ENCODE measurements around the gene LILRB1. TPM values are rescaled to one million over a fixed set of nuclear protein-coding genes. Genes with fewer than 3 reads are reported as not detected.
A peak's percentile ranks its signal among the peaks of the same experiment; 100 is the strongest.
"Not testable (repeated sequence)": the region's sequence is repeated elsewhere in the genome, so short reads cannot be mapped to it uniquely, and the experiment has no call there.

The LILRB1 gene
- total RNA-seq: 1 to 10 TPM; 1.4 to 5.0 (median 2.7) TPM

- H3K9me3 ChIP-seq: peaks cover 0 to 12% (median 3%) of the 10 kb centered on the region in 4 donors
- H3K4me1 ChIP-seq; DNase-seq (ENCODE audit: extremely low spot score); intact Hi-C loops (cut with DNase I); H3K27ac ChIP-seq (replicated peaks in 1 of 4); H3K36me3 ChIP-seq: not testable (repeated sequence)
- 62% methylated on average over 9 of the region's 9 CpGs for WGBS
- H3K4me3 ChIP-seq: peak within 1 kb of the TSS in 2 of 4 donors; percentile 16 to 30
- peaks cover 0 to 78% (median 0%) of the 10 kb centered on the region in 4 donors for H3K27me3 ChIP-seq
Measured at GRCh38 chr19:54630262-54630661, at the start of gene LILRB1. Gene LILRB1 (plus strand): TSS chr19:54630484. CDS start chr19:54631074, 590 bp downstream.

GRCh38 chr19:54586397-54586796 lies 43.9 kb upstream of the LILRB1 start:
- Histone ChIP-seq H3K27ac (replicated peaks in 1 of 4) (no peak overlapping the region), H3K36me3 (no peaks in the 10 kb centered on the region), H3K4me1 (no peaks in the 10 kb centered on the region), H3K9me3 (peaks cover 0 to 13% (median 11%) of the 10 kb centered on the region in 4 donors), H3K4me3 (no peak overlapping the region), H3K27me3 (peaks cover 0 to 16% (median 0%) of the 10 kb centered on the region in 4 donors)
- TF ChIP-seq POLR2A (IDR thresholded peaks at IDR 0.05; ENCODE audit: low read depth) (no peak), EP300 (IDR thresholded peaks at IDR 0.05) (no peak), POLR2AphosphoS5 (IDR thresholded peaks at IDR 0.05) (no peak)
- TF ChIP-seq, protein P1, sequence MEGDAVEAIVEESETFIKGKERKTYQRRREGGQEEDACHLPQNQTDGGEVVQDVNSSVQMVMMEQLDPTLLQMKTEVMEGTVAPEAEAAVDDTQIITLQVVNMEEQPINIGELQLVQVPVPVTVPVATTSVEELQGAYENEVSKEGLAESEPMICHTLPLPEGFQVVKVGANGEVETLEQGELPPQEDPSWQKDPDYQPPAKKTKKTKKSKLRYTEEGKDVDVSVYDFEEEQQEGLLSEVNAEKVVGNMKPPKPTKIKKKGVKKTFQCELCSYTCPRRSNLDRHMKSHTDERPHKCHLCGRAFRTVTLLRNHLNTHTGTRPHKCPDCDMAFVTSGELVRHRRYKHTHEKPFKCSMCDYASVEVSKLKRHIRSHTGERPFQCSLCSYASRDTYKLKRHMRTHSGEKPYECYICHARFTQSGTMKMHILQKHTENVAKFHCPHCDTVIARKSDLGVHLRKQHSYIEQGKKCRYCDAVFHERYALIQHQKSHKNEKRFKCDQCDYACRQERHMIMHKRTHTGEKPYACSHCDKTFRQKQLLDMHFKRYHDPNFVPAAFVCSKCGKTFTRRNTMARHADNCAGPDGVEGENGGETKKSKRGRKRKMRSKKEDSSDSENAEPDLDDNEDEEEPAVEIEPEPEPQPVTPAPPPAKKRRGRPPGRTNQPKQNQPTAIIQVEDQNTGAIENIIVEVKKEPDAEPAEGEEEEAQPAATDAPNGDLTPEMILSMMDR (IDR thresholded peaks at IDR 0.05): no peak
- intact Hi-C loops (cut with DNase I): loop anchor here (2.0 kb wide), 1 partner anchor 306 kb away; the partner anchor contains the start of gene LILRB2
- WGBS: 73% methylated on average over 3 of the region's 5 CpGs
- peak; percentile 74 for DNase-seq (ENCODE audit: extremely low spot score)

DNA sequence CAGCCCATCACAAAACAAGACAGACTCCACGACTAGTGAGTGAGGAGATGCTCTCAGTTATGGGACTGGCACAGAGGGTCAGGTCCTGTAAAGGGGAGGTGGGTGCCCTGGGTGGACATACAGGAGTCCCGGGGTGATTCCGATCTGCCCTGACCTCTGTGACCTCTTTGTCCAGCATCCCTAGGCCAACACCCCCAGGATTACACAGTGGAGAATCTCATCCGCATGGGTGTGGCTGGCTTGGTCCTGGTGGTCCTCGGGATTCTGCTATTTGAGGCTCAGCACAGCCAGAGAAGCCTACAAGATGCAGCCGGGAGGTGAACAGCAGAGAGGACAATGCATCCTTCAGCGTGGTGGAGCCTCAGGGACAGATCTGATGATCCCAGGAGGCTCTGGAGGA lies 43.3 kb upstream of the LILRB1 start:
- H3K36me3 ChIP-seq: no peaks in the 10 kb centered on the region
- no peak overlapping the region for H3K4me3 ChIP-seq
- TF ChIP-seq, protein P1 (IDR thresholded peaks at IDR 0.05): no peak
- no peak for TF ChIP-seq POLR2AphosphoS5 (IDR thresholded peaks at IDR 0.05)
- peaks cover 0 to 16% (median 0%) of the 10 kb centered on the region in 4 donors for H3K27me3 ChIP-seq
- no peak overlapping the region for H3K27ac ChIP-seq (replicated peaks in 1 of 4)
- no peak for DNase-seq (ENCODE audit: extremely low spot score)
- H3K9me3 ChIP-seq: peaks cover 0 to 12% (median 10%) of the 10 kb centered on the region in 4 donors
- 69% methylated on average over 3 of the region's 7 CpGs for WGBS
- intact Hi-C loops (cut with DNase I): loop anchor here (2.0 kb wide), 1 partner anchor 306 kb away; the partner anchor contains the start of gene LILRB2
- no peaks in the 10 kb centered on the region for H3K4me1 ChIP-seq

- 72% methylated on average over 6 of the region's 6 CpGs for WGBS
- peaks cover 0 to 12% (median 10%) of the 10 kb centered on the region in 4 donors for H3K9me3 ChIP-seq
- H3K27ac ChIP-seq (replicated peaks in 1 of 4): not testable (repeated sequence)
Measured at GRCh38 chr19:54593445-54593844, 36.8 kb upstream of the LILRB1 start, which contains the start of gene LILRA1. Gene LILRA1 (plus strand): TSS chr19:54593632. CDS start chr19:54594245, 613 bp downstream.

GRCh38 chr19:54593931-54594626 lies 36.2 kb upstream of the LILRB1 start:
- H3K36me3 ChIP-seq; H3K4me3 ChIP-seq; H3K4me1 ChIP-seq; intact Hi-C loops (cut with DNase I); H3K27ac ChIP-seq (replicated peaks in 1 of 4); DNase-seq (ENCODE audit: extremely low spot score): not testable (repeated sequence)
- Histone ChIP-seq H3K27me3 (peaks cover 0 to 25% (median 0%) of the 10 kb centered on the region in 4 donors), H3K9me3 (peaks cover 0 to 12% (median 8%) of the 10 kb centered on the region in 4 donors)
- 69% methylated on average over 9 of the region's 9 CpGs for WGBS

More at GRCh38 chr19:54593445-54593844, 36.8 kb upstream of the LILRB1 start, which contains the start of gene LILRA1:
- H3K4me3 ChIP-seq; H3K36me3 ChIP-seq; intact Hi-C loops (cut with DNase I); DNase-seq (ENCODE audit: extremely low spot score); H3K4me1 ChIP-seq: not testable (repeated sequence)
- H3K27me3 ChIP-seq: peaks cover 0 to 25% (median 0%) of the 10 kb centered on the region in 4 donors

DNA sequence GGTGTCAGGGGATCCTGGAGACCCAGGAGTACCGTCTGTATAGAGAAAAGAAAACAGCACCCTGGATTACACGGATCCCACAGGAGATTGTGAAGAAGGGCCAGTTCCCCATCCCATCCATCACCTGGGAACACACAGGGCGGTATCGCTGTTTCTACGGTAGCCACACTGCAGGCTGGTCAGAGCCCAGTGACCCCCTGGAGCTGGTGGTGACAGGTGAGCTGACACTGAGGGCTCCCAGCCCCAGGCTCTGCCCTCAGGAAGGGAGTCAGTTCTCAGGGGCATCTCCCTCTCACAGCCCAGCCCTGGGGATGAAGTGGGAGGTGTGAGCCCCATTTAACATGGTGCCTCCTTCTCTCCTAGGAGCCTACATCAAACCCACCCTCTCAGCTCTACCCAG lies 35.5 kb upstream of the LILRB1 start:
- intact Hi-C loops (cut with DNase I): no loop called here
- TF ChIP-seq POLR2A (IDR thresholded peaks at IDR 0.05; ENCODE audit: low read depth): no peak
- Histone ChIP-seq H3K4me3 (no peak overlapping the region), H3K36me3 (no peaks in the 10 kb centered on the region), H3K27ac (replicated peaks in 1 of 4) (no peak overlapping the region), H3K4me1 (no peaks in the 10 kb centered on the region), H3K27me3 (peaks cover 0 to 25% (median 0%) of the 10 kb centered on the region in 4 donors), H3K9me3 (peaks cover 0 to 12% (median 8%) of the 10 kb centered on the region in 4 donors)
- WGBS: 77% methylated on average over 5 of the region's 5 CpGs
- no peak for DNase-seq (ENCODE audit: extremely low spot score)

DNA sequence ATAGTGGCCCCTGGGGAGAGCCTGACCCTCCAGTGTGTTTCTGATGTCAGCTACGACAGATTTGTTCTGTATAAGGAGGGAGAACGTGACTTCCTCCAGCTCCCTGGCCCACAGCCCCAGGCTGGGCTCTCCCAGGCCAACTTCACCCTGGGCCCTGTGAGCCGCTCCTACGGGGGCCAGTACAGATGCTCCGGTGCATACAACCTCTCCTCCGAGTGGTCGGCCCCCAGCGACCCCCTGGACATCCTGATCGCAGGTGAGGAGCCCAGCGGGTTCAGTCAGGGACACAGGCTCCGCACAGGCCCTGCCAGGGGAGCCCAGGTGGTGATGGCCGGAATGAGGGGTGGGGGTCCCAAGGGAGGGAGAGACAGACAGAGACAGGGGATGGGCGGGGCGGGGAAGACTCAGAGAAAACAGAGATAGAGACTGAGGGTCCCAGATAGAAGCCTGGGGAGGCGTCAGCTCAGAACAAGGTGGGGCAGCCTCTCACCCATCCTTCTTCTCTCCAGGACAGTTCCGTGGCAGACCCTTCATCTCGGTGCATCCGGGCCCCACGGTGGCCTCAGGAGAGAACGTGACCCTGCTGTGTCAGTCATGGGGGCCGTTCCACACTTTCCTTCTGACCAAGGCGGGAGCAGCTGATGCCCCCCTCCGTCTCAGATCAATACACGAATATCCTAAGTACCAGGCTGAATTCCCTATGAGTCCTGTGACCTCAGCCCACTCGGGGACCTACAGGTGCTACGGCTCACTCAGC lies 34.4 kb upstream of the LILRB1 start:
- H3K27ac ChIP-seq (replicated peaks in 1 of 4); H3K4me3 ChIP-seq; H3K36me3 ChIP-seq; DNase-seq (ENCODE audit: extremely low spot score); intact Hi-C loops (cut with DNase I); H3K4me1 ChIP-seq; H3K9me3 ChIP-seq: not testable (repeated sequence)
- 86% methylated on average over 23 of the region's 26 CpGs for WGBS
- H3K27me3 ChIP-seq: peaks cover 0 to 36% (median 0%) of the 10 kb centered on the region in 4 donors

Measured in esophagus muscularis mucosa (tissue), 4 donors.